ENCODE measurements around the gene ETF1. TPM values are rescaled to one million over a fixed set of nuclear protein-coding genes. Genes with fewer than 3 reads are reported as not detected.
"Not testable (repeated sequence)": the region's sequence is repeated elsewhere in the genome, so short reads cannot be mapped to it uniquely, and the experiment has no call there.

The ETF1 gene
- total and polyA plus RNA-seq, 4 donors: 55.7 to 73.7 (median 62.9) TPM

DNA sequence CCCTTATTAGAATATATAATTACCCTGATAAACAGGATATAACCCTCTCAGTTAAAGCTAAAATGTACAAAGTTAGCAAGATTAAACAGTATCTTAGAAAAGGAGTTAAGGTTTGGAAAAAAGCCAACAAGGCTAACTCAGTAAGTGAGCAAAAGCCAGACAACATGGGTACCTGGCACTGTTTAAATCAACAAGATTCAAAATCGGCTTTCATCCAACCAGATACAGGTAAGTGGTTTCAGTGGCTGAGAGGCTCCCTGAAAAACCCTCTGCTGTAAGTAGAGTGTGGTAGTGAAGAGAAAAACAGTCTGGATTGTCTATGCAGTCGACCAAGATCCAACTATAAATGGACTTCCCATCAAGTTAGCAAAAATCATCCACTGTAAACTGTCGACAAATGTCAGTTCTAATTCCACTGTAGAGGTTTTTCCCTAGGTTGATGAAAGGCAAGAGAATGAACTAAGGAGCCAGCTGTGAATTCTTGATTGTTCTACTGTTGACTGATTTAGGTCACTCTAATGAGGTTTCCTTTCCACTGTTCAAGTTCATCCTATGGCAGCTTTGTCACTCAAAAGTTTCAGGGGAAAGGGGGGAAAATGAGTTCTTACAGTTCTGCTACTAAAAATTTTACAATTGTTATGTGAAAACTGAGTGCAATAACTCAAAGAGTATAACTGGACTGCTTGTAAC, 27.3 kb downstream of the ETF1 start:
- Histone ChIP-seq H3K27ac (ENCODE audit: low read depth, low read length) (no peak overlapping the region), H3K36me3 (ENCODE audit: control insufficient read depth, insufficient read depth, low read length) (peaks cover 39% of the 10 kb centered on the region), H3K4me1 (ENCODE audit: control insufficient read depth, insufficient read depth, low read length) (no peaks in the 10 kb centered on the region), H3K27me3 (ENCODE audit: control insufficient read depth, insufficient read depth, low read length) (no peaks in the 10 kb centered on the region), H3K9me3 (ENCODE audit: control insufficient read depth, insufficient read depth, low read length) (no peaks in the 10 kb centered on the region), H3K4me3 (ENCODE audit: low read depth, low read length) (no peak overlapping the region)
- no CpG with 5 or more reads among the region's 3 CpGs for WGBS (ENCODE audit: insufficient coverage)
- DNase-seq (ENCODE audit: low read depth in 4 of 6, low spot score in 6 of 6): no peak

- H3K9me3 ChIP-seq (ENCODE audit: control insufficient read depth, insufficient read depth, low read length): no peaks in the 10 kb centered on the region
- no peak overlapping the region for H3K27ac ChIP-seq (ENCODE audit: low read depth, low read length)
- WGBS (ENCODE audit: insufficient coverage): no CpG with 5 or more reads among the region's 1 CpG
- DNase-seq (ENCODE audit: low read depth in 4 of 6, low spot score in 6 of 6): no peak
- H3K36me3 ChIP-seq (ENCODE audit: control insufficient read depth, insufficient read depth, low read length): peaks cover 46% of the 10 kb centered on the region
- H3K27me3 ChIP-seq (ENCODE audit: control insufficient read depth, insufficient read depth, low read length): no peaks in the 10 kb centered on the region
- H3K4me3 ChIP-seq (ENCODE audit: low read depth, low read length): no peak overlapping the region
- no peaks in the 10 kb centered on the region for H3K4me1 ChIP-seq (ENCODE audit: control insufficient read depth, insufficient read depth, low read length)
These were observed 29.0 kb downstream of the ETF1 start for GRCh38 chr5:138514021-138514420.

- Histone ChIP-seq H3K9me3 (ENCODE audit: control insufficient read depth, insufficient read depth, low read length) (no peaks in the 10 kb centered on the region), H3K27me3 (ENCODE audit: control insufficient read depth, insufficient read depth, low read length) (no peaks in the 10 kb centered on the region), H3K36me3 (ENCODE audit: control insufficient read depth, insufficient read depth, low read length) (peaks cover 24% of the 10 kb centered on the region), H3K27ac (ENCODE audit: low read depth, low read length) (no peak overlapping the region), H3K4me3 (ENCODE audit: low read depth, low read length) (no peak overlapping the region), H3K4me1 (ENCODE audit: control insufficient read depth, insufficient read depth, low read length) (peaks cover 15% of the 10 kb centered on the region)
- WGBS (ENCODE audit: insufficient coverage): 80% methylated on average over 1 of the region's 3 CpGs
- no peak for DNase-seq (ENCODE audit: low read depth in 4 of 6, low spot score in 6 of 6)
These were observed 34.1 kb downstream of the ETF1 start for GRCh38 chr5:138508958-138509357.

DNA sequence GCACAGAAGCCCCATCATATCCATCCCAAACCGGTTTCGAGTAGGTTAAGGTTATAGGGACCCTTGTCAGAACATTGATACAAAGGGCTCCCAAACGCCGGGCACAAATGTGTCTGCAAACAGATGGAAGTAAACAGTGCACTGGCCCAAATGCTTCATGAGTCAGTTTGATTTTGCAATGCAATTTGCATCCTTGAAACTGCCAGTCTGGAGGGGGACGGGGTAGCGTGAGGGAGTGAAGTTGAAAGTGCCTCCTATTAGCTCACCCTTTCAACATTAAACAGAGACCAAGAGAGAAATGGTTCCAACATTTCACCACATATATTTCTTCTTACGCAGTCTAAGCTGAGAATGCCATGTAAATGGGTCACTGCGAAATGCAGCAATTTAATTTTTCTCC, 35.6 kb downstream of the ETF1 start:
- not testable (repeated sequence) for H3K27me3 ChIP-seq (ENCODE audit: control insufficient read depth, insufficient read depth, low read length); H3K9me3 ChIP-seq (ENCODE audit: control insufficient read depth, insufficient read depth, low read length); DNase-seq (ENCODE audit: low read depth in 4 of 6, low spot score in 6 of 6); H3K27ac ChIP-seq (ENCODE audit: low read depth, low read length); H3K4me3 ChIP-seq (ENCODE audit: low read depth, low read length)
- peaks cover 16% of the 10 kb centered on the region for H3K4me1 ChIP-seq (ENCODE audit: control insufficient read depth, insufficient read depth, low read length)
- H3K36me3 ChIP-seq (ENCODE audit: control insufficient read depth, insufficient read depth, low read length): peaks cover 20% of the 10 kb centered on the region
- WGBS (ENCODE audit: insufficient coverage): 100% methylated on average over 4 of the region's 8 CpGs

- H3K36me3 ChIP-seq (ENCODE audit: control insufficient read depth, insufficient read depth, low read length): peaks cover 16% of the 10 kb centered on the region
- H3K27me3 ChIP-seq (ENCODE audit: control insufficient read depth, insufficient read depth, low read length): no peaks in the 10 kb centered on the region
- no peak overlapping the region for H3K27ac ChIP-seq (ENCODE audit: low read depth, low read length)
- no peaks in the 10 kb centered on the region for H3K9me3 ChIP-seq (ENCODE audit: control insufficient read depth, insufficient read depth, low read length)
- DNase-seq (ENCODE audit: low read depth in 4 of 6, low spot score in 6 of 6): no peak
- WGBS (ENCODE audit: insufficient coverage): 89% methylated on average over 6 of the region's 10 CpGs
- peaks cover 16% of the 10 kb centered on the region for H3K4me1 ChIP-seq (ENCODE audit: control insufficient read depth, insufficient read depth, low read length)
- no peak overlapping the region for H3K4me3 ChIP-seq (ENCODE audit: low read depth, low read length)
These were observed 36.4 kb downstream of the ETF1 start for GRCh38 chr5:138506370-138507306.

DNA sequence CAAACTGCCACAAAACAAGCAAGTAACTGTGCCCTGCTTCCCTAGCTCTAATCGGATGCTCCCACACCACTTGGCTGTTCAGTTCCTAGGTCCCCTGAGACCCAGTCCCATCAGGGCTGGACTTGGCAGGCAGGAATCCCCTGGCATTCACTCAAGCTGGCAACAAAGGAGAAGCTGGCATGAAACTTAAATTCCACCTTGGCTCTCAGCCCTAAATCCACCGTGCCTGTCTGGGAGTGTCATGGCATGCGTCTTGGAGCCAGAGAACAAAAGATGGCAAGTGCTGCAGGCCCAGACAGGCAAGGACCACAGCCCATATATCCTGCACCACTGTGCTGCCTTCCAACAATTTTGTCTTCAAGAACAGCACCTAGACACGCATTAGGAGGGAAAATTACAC, 38.2 kb downstream of the ETF1 start:
- Histone ChIP-seq H3K4me3 (ENCODE audit: low read depth, low read length) (no peak overlapping the region), H3K9me3 (ENCODE audit: control insufficient read depth, insufficient read depth, low read length) (no peaks in the 10 kb centered on the region), H3K27ac (ENCODE audit: low read depth, low read length) (no peak overlapping the region), H3K4me1 (ENCODE audit: control insufficient read depth, insufficient read depth, low read length) (peaks cover 16% of the 10 kb centered on the region), H3K36me3 (ENCODE audit: control insufficient read depth, insufficient read depth, low read length) (peaks cover 6% of the 10 kb centered on the region), H3K27me3 (ENCODE audit: control insufficient read depth, insufficient read depth, low read length) (no peaks in the 10 kb centered on the region)
- peak in 5 of 6 donors; percentile 56 to 90 (median 65) for DNase-seq (ENCODE audit: low read depth in 4 of 6, low spot score in 6 of 6)
- WGBS (ENCODE audit: insufficient coverage): 23% methylated on average over 3 of the region's 4 CpGs

- Histone ChIP-seq H3K9me3 (ENCODE audit: control insufficient read depth, insufficient read depth, low read length) (no peaks in the 10 kb centered on the region), H3K36me3 (ENCODE audit: control insufficient read depth, insufficient read depth, low read length) (peaks cover 4% of the 10 kb centered on the region), H3K4me3 (ENCODE audit: low read depth, low read length) (no peak overlapping the region), H3K27me3 (ENCODE audit: control insufficient read depth, insufficient read depth, low read length) (no peaks in the 10 kb centered on the region), H3K27ac (ENCODE audit: low read depth, low read length) (no peak overlapping the region), H3K4me1 (ENCODE audit: control insufficient read depth, insufficient read depth, low read length) (peaks cover 16% of the 10 kb centered on the region)
- 40% methylated on average over 4 of the region's 6 CpGs for WGBS (ENCODE audit: insufficient coverage)
- DNase-seq (ENCODE audit: low read depth in 4 of 6, low spot score in 6 of 6): peak in 4 of 6 donors; percentile 51 to 92 (median 71)
These were observed 39.4 kb downstream of the ETF1 start for GRCh38 chr5:138503487-138504270.

- no peak for DNase-seq (ENCODE audit: low read depth in 4 of 6, low spot score in 6 of 6)
- Histone ChIP-seq H3K27me3 (ENCODE audit: control insufficient read depth, insufficient read depth, low read length) (no peaks in the 10 kb centered on the region), H3K27ac (ENCODE audit: low read depth, low read length) (no peak overlapping the region), H3K4me1 (ENCODE audit: control insufficient read depth, insufficient read depth, low read length) (peaks cover 16% of the 10 kb centered on the region), H3K4me3 (ENCODE audit: low read depth, low read length) (no peak overlapping the region), H3K36me3 (ENCODE audit: control insufficient read depth, insufficient read depth, low read length) (no peaks in the 10 kb centered on the region), H3K9me3 (ENCODE audit: control insufficient read depth, insufficient read depth, low read length) (no peaks in the 10 kb centered on the region)
- WGBS (ENCODE audit: insufficient coverage): 80% methylated on average over 6 of the region's 11 CpGs
These were observed 40.5 kb downstream of the ETF1 start for GRCh38 chr5:138502521-138502920.

- Histone ChIP-seq H3K27me3 (ENCODE audit: control insufficient read depth, insufficient read depth, low read length) (no peaks in the 10 kb centered on the region), H3K4me3 (ENCODE audit: low read depth, low read length) (no peak overlapping the region), H3K9me3 (ENCODE audit: control insufficient read depth, insufficient read depth, low read length) (no peaks in the 10 kb centered on the region), H3K36me3 (ENCODE audit: control insufficient read depth, insufficient read depth, low read length) (no peaks in the 10 kb centered on the region), H3K27ac (ENCODE audit: low read depth, low read length) (no peak overlapping the region), H3K4me1 (ENCODE audit: control insufficient read depth, insufficient read depth, low read length) (peaks cover 16% of the 10 kb centered on the region)
- 75% methylated on average over 2 of the region's 4 CpGs for WGBS (ENCODE audit: insufficient coverage)
- no peak for DNase-seq (ENCODE audit: low read depth in 4 of 6, low spot score in 6 of 6)
These were observed 40.9 kb downstream of the ETF1 start for GRCh38 chr5:138502121-138502520.

Measured in spinal cord (tissue), 10 donors.